ENCODE data around the gene MLIP. TPM values are rescaled to one million over a fixed set of nuclear protein-coding genes. Genes with fewer than 3 reads are reported as not detected.
A peak's percentile ranks its signal among the peaks of the same experiment; 100 is the strongest.
"Not testable (repeated sequence)": the region's sequence is repeated elsewhere in the genome, so short reads cannot be mapped to it uniquely, and the experiment has no call there.

MLIP gene
- total RNA-seq, 4 donors from 2014 or later = 0.64 to 4.0 TPM; not detected in 2

DNA sequence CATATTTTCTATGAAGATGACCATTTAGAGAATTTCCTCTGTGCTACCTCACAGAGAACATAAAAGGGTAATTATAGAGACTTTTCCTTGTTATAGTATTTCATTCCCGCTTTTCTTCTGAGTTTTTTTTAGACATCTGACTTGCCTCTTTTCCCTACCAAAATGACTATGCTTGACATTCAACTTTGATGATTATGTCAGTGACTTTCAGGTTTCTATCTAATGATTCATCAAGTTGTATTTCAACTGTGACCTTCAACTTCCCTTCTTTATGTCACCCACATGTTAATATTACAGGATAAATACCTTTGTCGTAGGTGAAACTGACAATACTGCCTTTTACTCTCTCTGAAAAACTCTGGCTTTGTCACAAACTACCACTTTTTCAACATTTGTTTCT is 95.3 kb downstream of the MLIP start:
- no peak for DNase-seq
- intact Hi-C loops (cut with DNase I; ENCODE audit: low total_unique reads) = no loop called here
- Histone ChIP-seq H3K27me3 (no peaks in the 10 kb centered on the region), H3K9me3 (no peaks in the 10 kb centered on the region), H3K36me3 (no peaks in the 10 kb centered on the region), H3K4me1 (peaks cover 0 to 3% (median 0%) of the 10 kb centered on the region in 4 donors), H3K27ac (no peak overlapping the region), H3K4me3 (no peak overlapping the region)
- WGBS, 2 donors (ENCODE audit: low coverage in 1 of 2) = 72 to 88% methylated on average over 2 of the region's 2 CpGs
- in situ Hi-C loops (cut with MboI; ENCODE audit: low pct_ligation_motif_present in 1 of 4, low pct_unique_long_range_greater_than_20kb in 1 of 4, low sequenced_read_pairs in 3 of 4) = no loop called here
- TF ChIP-seq POLR2AphosphoS5 (IDR thresholded peaks at IDR 0.05) = no peak
- no peak for TF ChIP-seq POLR2A (IDR thresholded peaks at IDR 0.05)

DNA sequence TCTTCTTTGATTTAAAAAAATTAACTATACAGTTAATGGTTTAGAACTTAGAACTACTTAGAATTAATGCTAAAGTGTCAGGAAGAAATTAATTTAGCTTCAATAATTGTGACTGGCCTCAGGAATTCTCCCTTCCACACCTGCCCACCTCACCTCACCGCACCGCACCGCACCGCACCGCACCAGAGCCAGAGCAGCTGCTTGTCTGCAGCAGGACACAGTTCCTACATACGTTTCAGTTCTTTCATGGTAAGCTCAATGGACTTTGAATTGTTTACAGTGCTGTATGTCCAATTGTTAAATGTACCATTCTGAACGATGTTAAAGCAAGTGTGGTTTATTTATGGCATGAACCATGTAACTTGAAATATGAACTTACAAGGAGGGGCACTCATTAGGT is 98.7 kb downstream of the MLIP start:
- DNase-seq = peak; percentile 14
- H3K36me3 ChIP-seq; H3K27ac ChIP-seq; H3K4me1 ChIP-seq; H3K9me3 ChIP-seq; H3K27me3 ChIP-seq; in situ Hi-C loops (cut with MboI; ENCODE audit: low pct_ligation_motif_present in 1 of 4, low pct_unique_long_range_greater_than_20kb in 1 of 4, low sequenced_read_pairs in 3 of 4); intact Hi-C loops (cut with DNase I; ENCODE audit: low total_unique reads); H3K4me3 ChIP-seq: not testable (repeated sequence)
- WGBS, 2 donors (ENCODE audit: low coverage in 1 of 2) = 28 to 63% methylated on average over 5 to 6 of the region's 7 CpGs

DNA sequence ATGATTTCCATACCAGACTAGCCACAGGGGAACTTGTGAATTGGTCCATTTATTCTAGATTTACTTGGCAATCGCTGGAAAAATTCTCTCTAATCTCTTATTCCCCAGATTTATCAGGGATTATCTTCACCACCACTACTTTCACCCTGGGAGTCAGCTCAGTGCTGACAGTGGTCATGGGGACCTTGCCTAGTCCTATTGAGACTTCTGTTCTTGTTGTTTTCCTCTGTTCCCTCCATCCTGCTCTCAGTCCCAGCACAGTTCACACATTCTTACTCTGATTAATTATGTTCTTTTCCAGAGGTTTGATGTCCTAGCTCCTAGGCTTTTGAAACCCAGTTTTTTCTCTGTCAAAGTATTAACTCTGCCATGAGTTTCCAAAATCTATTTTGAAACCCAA is 103.0 kb downstream of the MLIP start:
- no peaks in the 10 kb centered on the region for H3K36me3 ChIP-seq
- no peak overlapping the region for H3K27ac ChIP-seq
- H3K27me3 ChIP-seq = no peaks in the 10 kb centered on the region
- intact Hi-C loops (cut with DNase I; ENCODE audit: low total_unique reads) (no loop called here), in situ Hi-C loops (cut with MboI; ENCODE audit: low pct_ligation_motif_present in 1 of 4, low pct_unique_long_range_greater_than_20kb in 1 of 4, low sequenced_read_pairs in 3 of 4) (no loop called here)
- no peak overlapping the region for H3K4me3 ChIP-seq
- no peak for DNase-seq
- TF ChIP-seq EP300 (IDR thresholded peaks at IDR 0.05; ENCODE audit: low read depth) (no peak), POLR2A (IDR thresholded peaks at IDR 0.05) (no peak), POLR2AphosphoS5 (IDR thresholded peaks at IDR 0.05) (no peak)
- TF ChIP-seq, protein P1, sequence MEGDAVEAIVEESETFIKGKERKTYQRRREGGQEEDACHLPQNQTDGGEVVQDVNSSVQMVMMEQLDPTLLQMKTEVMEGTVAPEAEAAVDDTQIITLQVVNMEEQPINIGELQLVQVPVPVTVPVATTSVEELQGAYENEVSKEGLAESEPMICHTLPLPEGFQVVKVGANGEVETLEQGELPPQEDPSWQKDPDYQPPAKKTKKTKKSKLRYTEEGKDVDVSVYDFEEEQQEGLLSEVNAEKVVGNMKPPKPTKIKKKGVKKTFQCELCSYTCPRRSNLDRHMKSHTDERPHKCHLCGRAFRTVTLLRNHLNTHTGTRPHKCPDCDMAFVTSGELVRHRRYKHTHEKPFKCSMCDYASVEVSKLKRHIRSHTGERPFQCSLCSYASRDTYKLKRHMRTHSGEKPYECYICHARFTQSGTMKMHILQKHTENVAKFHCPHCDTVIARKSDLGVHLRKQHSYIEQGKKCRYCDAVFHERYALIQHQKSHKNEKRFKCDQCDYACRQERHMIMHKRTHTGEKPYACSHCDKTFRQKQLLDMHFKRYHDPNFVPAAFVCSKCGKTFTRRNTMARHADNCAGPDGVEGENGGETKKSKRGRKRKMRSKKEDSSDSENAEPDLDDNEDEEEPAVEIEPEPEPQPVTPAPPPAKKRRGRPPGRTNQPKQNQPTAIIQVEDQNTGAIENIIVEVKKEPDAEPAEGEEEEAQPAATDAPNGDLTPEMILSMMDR (IDR thresholded peaks at IDR 0.05) = no peak
- 46 to 100% methylated on average over 1 of the region's 1 CpG for WGBS, 2 donors (ENCODE audit: low coverage in 1 of 2)
- no peaks in the 10 kb centered on the region for H3K9me3 ChIP-seq
- H3K4me1 ChIP-seq = no peaks in the 10 kb centered on the region

GRCh38 chr6:54216336-54216735 is 105.1 kb downstream of the MLIP start:
- Histone ChIP-seq H3K9me3 (no peaks in the 10 kb centered on the region), H3K27ac (no peak overlapping the region), H3K36me3 (no peaks in the 10 kb centered on the region), H3K27me3 (no peaks in the 10 kb centered on the region), H3K4me1 (no peaks in the 10 kb centered on the region), H3K4me3 (no peak overlapping the region)
- intact Hi-C loops (cut with DNase I; ENCODE audit: low total_unique reads) = no loop called here
- no peak for TF ChIP-seq POLR2A (IDR thresholded peaks at IDR 0.05)
- no peak for TF ChIP-seq EP300 (IDR thresholded peaks at IDR 0.05; ENCODE audit: low read depth)
- in situ Hi-C loops (cut with MboI; ENCODE audit: low pct_ligation_motif_present in 1 of 4, low pct_unique_long_range_greater_than_20kb in 1 of 4, low sequenced_read_pairs in 3 of 4) = no loop called here
- DNase-seq = no peak

GRCh38 chr6:54217018-54217417 is 105.8 kb downstream of the MLIP start:
- WGBS, 2 donors (ENCODE audit: low coverage in 1 of 2) = 35 to 43% methylated on average over 3 of the region's 3 CpGs
- Histone ChIP-seq H3K4me3 (no peak overlapping the region), H3K9me3 (no peaks in the 10 kb centered on the region), H3K36me3 (no peaks in the 10 kb centered on the region), H3K27ac (no peak overlapping the region), H3K27me3 (no peaks in the 10 kb centered on the region), H3K4me1 (no peaks in the 10 kb centered on the region)
- in situ Hi-C loops (cut with MboI; ENCODE audit: low pct_ligation_motif_present in 1 of 4, low pct_unique_long_range_greater_than_20kb in 1 of 4, low sequenced_read_pairs in 3 of 4) (no loop called here), intact Hi-C loops (cut with DNase I; ENCODE audit: low total_unique reads) (no loop called here)
- TF ChIP-seq, protein P1 (IDR thresholded peaks at IDR 0.05) = no peak
- TF ChIP-seq POLR2AphosphoS5 (IDR thresholded peaks at IDR 0.05) (no peak), POLR2A (IDR thresholded peaks at IDR 0.05) (no peak), EP300 (IDR thresholded peaks at IDR 0.05; ENCODE audit: low read depth) (no peak)
- no peak for DNase-seq

DNA sequence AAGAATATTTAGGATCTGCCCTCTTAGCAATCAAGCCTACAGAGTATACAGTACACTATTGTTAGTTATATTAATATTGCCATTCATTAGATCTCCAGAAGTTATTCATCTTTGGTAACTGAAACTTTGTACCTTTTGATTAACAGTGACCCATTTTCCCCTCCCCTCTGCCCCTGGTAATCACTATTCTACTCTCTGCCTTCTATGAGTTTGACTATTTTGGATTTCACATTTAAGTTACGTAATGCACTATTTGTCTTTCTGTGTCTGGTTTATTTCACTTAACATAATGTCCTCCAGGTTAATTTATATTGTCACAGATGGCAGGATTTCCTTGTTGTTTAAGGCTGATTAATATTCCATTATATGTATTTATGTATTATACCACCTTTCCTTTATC is 111.0 kb downstream of the MLIP start:
- Histone ChIP-seq H3K4me1 (no peaks in the 10 kb centered on the region), H3K27ac (no peak overlapping the region), H3K9me3 (peaks cover 0 to 4% of the 10 kb centered on the region in 2 donors), H3K4me3 (no peak overlapping the region), H3K27me3 (no peaks in the 10 kb centered on the region), H3K36me3 (no peaks in the 10 kb centered on the region)
- intact Hi-C loops (cut with DNase I; ENCODE audit: low total_unique reads) (no loop called here), in situ Hi-C loops (cut with MboI; ENCODE audit: low pct_ligation_motif_present in 1 of 4, low pct_unique_long_range_greater_than_20kb in 1 of 4, low sequenced_read_pairs in 3 of 4) (no loop called here)
- TF ChIP-seq, protein P1 (IDR thresholded peaks at IDR 0.05) = no peak
- TF ChIP-seq POLR2A (IDR thresholded peaks at IDR 0.05) (no peak), EP300 (IDR thresholded peaks at IDR 0.05; ENCODE audit: low read depth) (no peak), POLR2AphosphoS5 (IDR thresholded peaks at IDR 0.05) (no peak)
- DNase-seq = no peak
- 86 to 92% methylated on average over 1 of the region's 1 CpG for WGBS, 2 donors (ENCODE audit: low coverage in 1 of 2)
